Measurements from ENCODE around the gene ZNF580. TPM values are rescaled to one million over a fixed set of nuclear protein-coding genes. Genes with fewer than 3 reads are reported as not detected.
A peak's percentile ranks its signal among the peaks of the same experiment; 100 is the strongest.

ZNF580 gene
- total and polyA plus RNA-seq, 9 of the 15 experiments (the other 6 are each of a cell fraction or from before 2014, with no cell fraction given) = 2.3 to 47.4 (median 6.0) TPM

- ChIA-PET POLR2A (interaction anchor here (0.7 to 2.2 kb wide), 9 partner anchors 13 to 144 kb away, joined by 3 to 18 read pairs (median 4); partner anchors contain the start of genes U2AF2 and ZNF784), CTCF (ENCODE audit: low intra/inter-chr PET ratio) (interaction anchor here (0.6 to 2.5 kb wide), 5 partner anchors 26 to 195 kb away, joined by 3 to 23 read pairs (median 4); no protein-coding TSS in a partner anchor)
- 0 out of 2 replicates have a peak, but pooled peaks cover 2% of the 10 kb centered on the region for H3K9me3 ChIP-seq (replicated peaks; ENCODE audit: control insufficient read depth, insufficient read depth, low read depth, low read length)
- WGBS (ENCODE audit: insufficient coverage, low coverage, missing lambda C conversion rate) = under 1% methylated on average over 32 of the region's 44 CpGs
- no peaks in the 10 kb centered on the region for H3K27me3 ChIP-seq (ENCODE audit: control insufficient read depth in 2 of 2, insufficient read depth in 2 of 2, low read length in 2 of 2)
- in situ Hi-C loops (cut with MboI) = no loop called here
- no peaks in the 10 kb centered on the region for H4K20me1 ChIP-seq (replicated peaks; ENCODE audit: control insufficient read depth, insufficient read depth, low read length)
- peak within 1 kb of the TSS; percentile 84 for H3K4me3 ChIP-seq
- peaks cover 16% of the 10 kb centered on the region; the same call in 2 of the 3 replicates for H3K36me3 ChIP-seq (ENCODE audit: control insufficient read depth, insufficient read depth, low read length)
- H3K79me2 ChIP-seq (ENCODE audit: control insufficient read depth, insufficient read depth, low read length) = peaks cover 26% of the 10 kb centered on the region
- H3K27ac ChIP-seq (ENCODE audit: extremely low read depth, low read depth, low read length) = peak within 1 kb of the TSS; percentile 87
- peak within 1 kb of the TSS; percentile 84 for H2AFZ ChIP-seq (ENCODE audit: low read depth, low read length)
- DNase-seq (ENCODE audit: extremely low read depth in 1 of 4, low spot score in 3 of 4) (peak; percentile 74 to 92 (median 78)), FAIRE-seq (peak; percentile 92), ATAC-seq (peak; percentile 78)
- H3K9me1 ChIP-seq (ENCODE audit: control insufficient read depth, insufficient read depth, low read length) = no peaks in the 10 kb centered on the region
- no TSS peak for BruUV-seq (replicated peaks)
- H3K4me1 ChIP-seq (replicated peaks in 1 of 2; ENCODE audit: control insufficient read depth in 2 of 2, insufficient read depth in 2 of 2, low read length in 2 of 2) = peaks cover 24 to 38% of the 10 kb centered on the region in 2 experiments
- intact Hi-C loops (cut with micrococcal nuclease) = loop anchor here (1.0 kb wide), 1 partner anchor 89 kb away; no protein-coding TSS in a partner anchor
- H3K4me2 ChIP-seq (ENCODE audit: insufficient read depth, low read length) = peak within 1 kb of the TSS; percentile 97
- H3K9ac ChIP-seq (ENCODE audit: insufficient read depth in 1 of 2, low read depth in 2 of 2, low read length in 2 of 2) = peak within 1 kb of the TSS; percentile 80 to 93
- TF ChIP-seq PHTF2 (CRISPR knock-in tag; IDR thresholded peaks at IDR 0.05) = no peak
- no peak for TF ChIP-seq ZNF785 (CRISPR knock-in tag; IDR thresholded peaks at IDR 0.05)
- TF ChIP-seq DNMT1 (IDR thresholded peaks at IDR 0.05) = no peak
- TF ChIP-seq SFPQ (IDR thresholded peaks at IDR 0.05; ENCODE audit: low read depth, low read length) = no peak
- TF ChIP-seq ZNF445 (CRISPR knock-in tag; IDR thresholded peaks at IDR 0.05; ENCODE audit: low read depth) = no peak
- TF ChIP-seq SMAD4 (CRISPR knock-in tag; conservative IDR thresholded peaks at IDR 0.05) = 0 out of 2 replicates have a peak, but pooled peaks have one; percentile 13
- no peak for TF ChIP-seq NFIC (IDR thresholded peaks at IDR 0.05)
- TF ChIP-seq CEBPB (tag; IDR thresholded peaks at IDR 0.05) = no peak
- TF ChIP-seq ZBTB40 (IDR thresholded peaks at IDR 0.05) = 0 out of 2 replicates have a peak, but pooled peaks have one; percentile 23
- TF ChIP-seq ZBTB40 (CRISPR knock-in tag; IDR thresholded peaks at IDR 0.05) = no peak
Observed at GRCh38 chr19:55605637-55606470, 34.9 kb upstream of the ZNF580 start, which contains the start of gene ZNF865. TSS of gene ZNF865 (plus strand) at chr19:55605647. CDS start at chr19:55613619, 7,972 bp downstream.
